SKM-1 treated with dmso at 0.1 percent for 144 hours (cell line): ENCODE measurements around the gene SHB.

ENCODE experiments used
- DNase-seq: peaks from one replicate; lab custom pipeline; 2025; ENCODE audit not compliant: unreplicated experiment; lab: John Stamatoyannopoulos, UW

Gene SHB

DNA sequence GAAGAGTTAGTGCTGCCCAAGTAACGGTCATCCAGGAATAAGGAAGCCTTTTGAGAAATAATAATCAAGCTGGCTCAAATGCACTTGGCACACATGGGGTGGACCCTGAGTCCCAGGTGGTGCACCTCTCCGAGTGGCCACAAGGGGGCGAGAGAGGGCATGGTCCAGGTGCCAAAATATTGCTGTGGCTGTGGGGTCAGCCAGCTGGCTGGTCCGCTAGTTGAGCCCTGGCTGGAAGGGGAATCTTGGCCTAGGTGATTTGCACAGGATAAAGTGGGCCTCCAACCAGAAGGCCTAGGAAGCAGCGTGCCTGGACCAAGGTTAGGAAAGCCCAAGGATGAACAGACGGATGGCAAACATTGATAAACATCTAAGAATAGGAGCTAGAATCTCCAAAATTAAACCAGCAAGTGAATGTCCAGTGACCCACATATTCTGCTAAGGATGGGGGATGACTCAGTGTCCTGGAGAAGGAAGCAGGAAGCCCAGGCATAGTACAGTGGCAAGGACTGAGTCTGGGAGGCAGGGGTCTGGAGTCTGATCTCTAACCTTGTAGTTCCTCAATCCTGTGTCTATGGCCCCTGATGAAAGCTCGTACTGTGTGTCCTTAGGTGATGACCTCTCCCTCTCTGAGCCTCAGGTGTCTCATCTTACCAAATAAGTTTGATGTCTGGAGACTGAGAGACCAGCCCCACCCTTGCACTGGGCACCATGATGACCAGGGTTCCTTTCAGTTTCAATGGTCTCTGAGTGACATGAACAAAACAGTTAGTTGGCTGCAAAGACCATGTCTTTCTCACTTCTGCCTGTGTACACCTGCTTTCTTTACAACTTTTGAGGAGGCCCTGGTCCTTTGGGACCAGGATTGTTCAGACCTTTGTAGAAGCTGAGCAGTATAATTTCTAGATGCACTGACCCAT is 19.2 kb upstream of the SHB start:
- no peak for DNase-seq

DNA sequence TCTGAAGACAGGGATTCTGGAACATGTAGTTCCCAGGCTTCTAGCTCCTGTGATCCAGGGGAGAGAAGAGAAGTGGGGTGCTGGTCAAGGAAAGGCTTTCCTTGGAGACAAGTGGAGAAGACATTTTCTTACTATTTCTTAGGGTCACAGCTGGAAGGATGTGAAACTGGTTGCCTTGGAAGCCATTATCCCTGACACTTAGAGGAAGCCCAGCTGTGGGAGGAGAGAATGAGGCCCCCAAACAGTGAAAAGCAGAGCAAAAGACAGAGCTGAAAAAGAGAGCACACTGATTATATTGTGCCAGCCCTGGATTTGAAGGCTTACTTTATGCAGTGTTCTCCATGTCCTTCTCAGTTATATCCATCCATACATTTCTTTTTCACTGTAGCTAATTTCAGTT is 17.5 kb upstream of the SHB start:
- no peak for DNase-seq

DNA sequence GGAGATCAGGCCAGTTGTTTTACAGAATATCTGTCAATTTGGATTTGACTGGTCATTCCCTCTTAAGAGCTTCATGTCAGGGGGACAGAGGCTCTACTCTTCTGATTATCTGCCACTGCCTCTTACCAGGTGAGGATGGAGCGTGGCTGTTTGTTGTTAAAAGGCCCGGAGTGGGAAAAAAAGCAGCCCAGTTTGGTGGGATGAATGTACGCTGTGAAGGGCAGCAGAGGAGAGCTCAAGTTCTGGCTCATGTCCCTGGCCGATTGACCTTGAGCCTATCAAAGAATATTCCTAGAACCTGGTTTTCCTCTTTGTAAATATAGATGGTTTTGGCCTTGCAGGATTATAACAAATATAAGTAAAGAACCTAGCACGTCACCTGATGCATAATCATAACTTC is 16.3 kb upstream of the SHB start:
- no peak for DNase-seq

DNA sequence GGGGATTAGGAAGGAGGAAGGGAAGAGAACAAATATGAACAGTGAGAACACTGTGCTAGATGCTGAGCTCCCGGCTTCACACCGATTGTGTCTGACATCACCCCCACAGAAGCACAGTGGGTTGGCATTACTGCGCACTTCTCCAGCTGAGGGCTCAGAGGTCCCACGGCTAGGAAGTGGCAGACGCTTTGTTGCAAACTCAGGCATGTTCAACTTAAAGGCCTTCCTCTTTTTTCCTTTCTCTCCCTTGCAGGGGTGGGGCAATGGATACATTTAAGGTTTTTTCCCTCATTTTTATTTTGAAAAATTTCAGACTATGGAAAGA is 15.5 kb upstream of the SHB start:
- DNase-seq, result peak; percentile 73

DNA sequence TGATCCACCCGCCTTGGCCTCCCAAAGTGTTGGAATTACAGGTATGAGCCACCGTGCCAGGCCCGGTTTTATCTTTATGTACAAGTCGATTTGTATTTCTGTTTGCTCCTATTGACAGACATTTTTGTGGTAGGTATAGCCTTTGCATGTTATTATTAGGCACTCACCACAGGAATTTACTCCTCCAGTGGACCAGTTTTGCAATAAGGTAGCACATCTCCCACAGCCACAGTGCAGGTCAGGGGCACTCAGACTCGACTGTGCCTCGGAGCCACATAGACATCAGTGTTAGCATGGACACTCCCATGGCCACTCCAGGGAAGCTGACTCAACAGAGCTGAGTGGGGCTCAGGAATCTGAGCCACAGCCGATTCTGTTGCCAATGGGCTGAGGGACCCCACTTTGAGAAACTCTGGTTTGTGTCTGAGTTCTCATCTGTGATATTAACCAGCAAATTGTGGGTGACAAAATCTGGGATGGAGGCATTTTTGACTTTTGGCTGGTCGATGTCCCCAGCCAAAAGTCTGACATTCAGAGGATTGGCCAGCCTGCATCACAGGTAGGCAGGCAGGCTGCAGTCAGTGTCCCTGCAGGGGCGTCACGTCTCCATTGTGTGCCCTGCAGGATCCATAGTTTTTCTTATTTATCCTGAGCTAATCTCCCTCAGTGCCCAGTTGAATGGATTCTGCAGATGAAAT is 15.0 kb upstream of the SHB start:
- no peak for DNase-seq

DNA sequence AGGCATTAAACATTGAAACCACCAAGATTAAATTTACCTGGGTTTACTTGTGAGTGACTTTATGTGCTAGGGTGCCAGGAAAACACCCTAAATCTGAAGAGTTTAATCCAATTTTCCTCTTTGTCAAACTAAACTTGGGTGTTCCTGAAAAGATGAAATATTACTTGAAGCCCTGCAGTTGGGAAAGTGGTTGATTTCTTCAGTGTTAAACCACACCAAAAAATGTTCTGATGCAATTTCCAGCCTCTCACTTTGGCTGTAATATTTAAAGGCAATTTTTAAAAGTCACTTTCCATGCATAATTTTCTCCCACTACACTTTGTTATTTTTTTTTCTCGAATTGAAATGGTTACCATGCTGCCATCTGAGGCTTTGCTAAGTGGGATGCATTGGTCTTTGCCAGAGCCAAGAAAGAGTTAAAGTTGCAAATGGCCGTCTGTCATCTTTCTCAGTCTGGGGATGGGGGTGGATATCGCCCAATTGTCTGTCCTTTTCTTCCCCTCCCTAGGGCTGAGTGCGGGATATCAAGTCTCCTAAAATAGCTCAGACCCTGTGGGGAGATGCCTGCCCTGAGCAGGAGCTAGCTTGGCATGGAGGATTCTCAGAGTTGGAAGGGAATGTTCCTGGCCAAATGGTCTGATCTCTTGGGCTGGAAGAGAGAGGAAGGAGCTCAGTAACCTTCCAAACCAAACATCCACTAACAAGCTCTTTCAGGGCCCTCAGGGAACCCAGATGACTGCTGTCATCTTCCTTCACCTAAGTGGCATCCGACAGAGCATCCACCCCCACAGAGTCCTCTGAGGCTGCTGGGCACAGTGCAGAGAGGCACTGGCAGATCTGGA is 13.6 kb upstream of the SHB start:
- DNase-seq, result peak; percentile 45

DNA sequence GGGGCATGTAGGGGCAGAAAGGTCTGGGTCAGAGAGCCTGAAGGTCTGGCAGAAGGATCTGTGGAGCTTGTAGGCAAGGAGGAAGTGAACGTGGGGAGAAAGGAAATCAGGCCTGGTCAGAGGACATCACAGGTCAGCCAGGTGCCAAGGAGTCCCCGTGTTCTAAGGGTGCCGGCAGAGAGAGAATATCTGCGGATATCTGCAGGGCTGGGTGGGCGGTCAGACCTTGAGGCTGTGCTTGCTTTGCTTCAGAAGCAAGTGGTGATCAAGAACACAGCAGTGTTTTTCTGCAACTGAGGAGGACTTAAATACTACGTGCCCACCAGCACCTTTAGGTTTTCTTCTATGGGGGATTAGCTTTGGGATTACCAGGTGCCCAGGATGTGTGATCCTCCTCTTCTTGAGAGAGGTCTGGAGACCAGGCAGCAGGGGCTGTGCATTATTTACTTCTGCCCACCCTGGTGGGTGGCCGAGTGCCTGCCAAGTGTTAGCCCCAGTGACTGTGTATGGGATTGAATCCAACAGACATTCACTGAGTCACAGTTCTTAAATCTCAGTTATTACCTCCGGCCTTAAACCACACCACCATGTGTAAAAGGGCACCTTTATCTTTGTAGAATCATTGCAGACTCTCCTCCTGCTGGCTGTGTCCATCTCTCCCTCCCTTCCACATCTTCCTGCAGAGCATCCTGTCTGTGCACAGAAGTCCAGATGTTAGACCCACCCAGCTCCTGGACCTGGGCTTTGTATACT is 12.5 kb upstream of the SHB start:
- DNase-seq, result no peak

DNA sequence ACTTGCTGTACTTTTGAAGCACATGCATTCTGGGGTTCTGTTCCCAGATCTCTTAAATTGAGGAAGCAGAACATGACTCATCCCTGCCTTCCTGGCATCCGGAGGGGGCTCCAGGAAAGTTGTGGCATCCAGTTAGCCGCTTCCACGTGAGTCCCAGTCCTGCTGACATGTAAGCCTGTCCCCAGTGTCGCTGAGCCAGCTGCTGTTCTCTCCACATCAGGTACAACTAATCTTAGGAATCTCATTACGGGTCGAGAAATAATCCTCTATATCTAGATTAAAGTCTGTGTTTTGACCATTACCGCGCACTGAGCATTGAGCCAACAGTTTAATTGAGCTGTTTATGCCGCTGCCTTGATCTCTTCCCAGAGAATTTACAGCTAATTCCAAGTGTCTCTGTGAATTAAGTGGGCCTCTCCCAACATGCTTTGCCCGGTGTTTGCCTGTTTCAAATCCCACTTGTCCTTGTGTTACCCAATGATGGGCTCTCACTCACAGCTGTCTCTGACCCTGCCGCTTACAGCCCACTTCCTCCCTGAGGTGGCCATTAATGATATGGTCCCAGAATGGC is 10.5 kb upstream of the SHB start:
- no peak for DNase-seq

DNA sequence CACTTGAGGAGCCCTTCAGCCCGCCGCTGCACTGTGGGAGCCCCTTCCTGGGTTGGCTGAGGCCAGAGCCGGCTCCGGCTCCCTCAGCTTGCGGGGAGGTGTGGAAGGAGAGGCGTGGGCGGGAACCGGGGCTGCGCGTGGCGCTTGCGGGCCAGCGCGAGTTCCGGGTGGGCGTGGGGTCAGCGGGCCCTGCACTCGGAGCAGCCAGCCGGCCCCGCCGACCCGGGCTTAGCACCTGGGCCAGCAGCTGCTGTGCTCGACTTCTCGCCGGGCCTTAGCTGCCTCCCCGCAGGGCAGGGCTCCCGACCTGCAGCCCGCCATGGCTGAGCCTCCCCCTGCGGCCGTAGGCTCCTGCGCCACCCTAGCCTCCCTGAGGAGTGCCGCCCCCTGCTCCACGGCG is 6.2 kb upstream of the SHB start:
- DNase-seq, result no peak

DNA sequence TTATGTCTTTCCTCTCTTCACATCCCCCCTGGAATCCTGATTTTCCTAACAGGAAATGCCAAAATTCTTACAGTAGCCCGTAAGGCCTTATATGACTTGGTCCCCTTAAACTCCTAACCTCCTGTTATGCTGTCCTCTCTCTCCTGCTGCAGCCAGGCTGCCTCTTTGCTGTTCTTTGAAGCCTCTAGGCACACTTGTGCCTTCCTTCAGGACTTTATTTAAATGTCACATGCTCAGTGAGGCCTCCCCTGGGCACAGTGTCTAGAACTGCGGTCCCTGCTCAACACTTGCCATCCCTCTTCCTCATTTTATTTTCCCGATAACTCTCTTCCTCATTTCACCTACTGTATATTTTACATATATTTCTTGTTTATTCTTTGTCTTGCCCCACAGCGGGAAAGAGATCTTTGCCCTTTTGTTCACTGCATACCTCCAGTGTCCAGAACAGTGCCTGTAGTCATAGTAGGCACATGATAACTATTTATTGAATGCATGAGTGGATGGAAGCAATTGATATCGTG is 5.5 kb upstream of the SHB start:
- DNase-seq, result peak; percentile 62

DNA sequence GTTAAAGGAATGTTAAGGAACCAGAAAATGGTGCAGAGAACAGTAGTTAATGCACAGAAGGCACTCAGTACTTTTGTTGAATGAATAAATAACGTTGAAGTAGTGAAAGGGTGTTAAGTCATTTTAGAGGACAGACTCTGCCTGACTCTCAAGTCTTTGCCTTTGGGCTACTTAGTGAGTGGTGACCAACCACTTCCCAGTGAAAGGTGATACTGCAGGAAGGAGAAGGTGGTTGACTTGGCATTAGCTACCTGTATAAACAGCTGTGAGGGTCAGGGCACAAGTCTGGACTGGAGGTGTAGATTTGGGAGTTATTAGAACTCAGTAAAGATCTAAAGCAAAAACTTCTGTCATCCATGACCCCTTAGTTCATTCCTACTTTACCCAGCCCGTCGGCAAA is 4.9 kb upstream of the SHB start:
- no peak for DNase-seq

DNA sequence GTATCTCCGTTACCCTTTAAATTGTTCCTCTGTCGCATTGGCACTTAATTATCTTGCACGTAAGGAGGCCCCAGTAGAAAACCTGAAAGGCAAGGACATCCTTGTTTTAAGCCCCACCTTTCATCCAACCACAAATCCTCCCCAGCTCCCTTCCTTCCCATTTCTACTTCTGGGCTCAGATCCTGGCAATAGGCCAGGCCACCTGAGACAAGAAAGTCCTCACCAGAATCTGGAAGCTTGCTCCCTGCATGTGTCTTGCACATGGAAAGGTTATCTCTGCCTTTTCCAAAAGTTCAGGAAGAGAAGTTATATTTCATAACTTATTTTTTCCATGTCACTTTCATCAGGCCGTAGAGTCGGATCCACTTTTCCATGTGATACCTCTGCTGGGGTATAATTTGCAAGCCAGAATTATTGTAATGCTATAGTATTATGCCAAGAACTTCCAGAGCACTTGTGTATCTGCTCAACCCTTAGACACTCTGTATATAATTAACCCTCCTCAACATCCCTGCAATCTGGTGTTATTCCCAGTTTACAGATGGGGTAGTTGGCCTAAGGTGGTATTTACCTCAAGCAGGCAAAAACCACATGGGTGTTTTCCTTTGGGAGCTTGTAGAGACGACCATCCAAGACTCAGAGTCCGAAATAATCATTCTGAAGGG is 2.6 kb upstream of the SHB start:
- DNase-seq, result no peak

DNA sequence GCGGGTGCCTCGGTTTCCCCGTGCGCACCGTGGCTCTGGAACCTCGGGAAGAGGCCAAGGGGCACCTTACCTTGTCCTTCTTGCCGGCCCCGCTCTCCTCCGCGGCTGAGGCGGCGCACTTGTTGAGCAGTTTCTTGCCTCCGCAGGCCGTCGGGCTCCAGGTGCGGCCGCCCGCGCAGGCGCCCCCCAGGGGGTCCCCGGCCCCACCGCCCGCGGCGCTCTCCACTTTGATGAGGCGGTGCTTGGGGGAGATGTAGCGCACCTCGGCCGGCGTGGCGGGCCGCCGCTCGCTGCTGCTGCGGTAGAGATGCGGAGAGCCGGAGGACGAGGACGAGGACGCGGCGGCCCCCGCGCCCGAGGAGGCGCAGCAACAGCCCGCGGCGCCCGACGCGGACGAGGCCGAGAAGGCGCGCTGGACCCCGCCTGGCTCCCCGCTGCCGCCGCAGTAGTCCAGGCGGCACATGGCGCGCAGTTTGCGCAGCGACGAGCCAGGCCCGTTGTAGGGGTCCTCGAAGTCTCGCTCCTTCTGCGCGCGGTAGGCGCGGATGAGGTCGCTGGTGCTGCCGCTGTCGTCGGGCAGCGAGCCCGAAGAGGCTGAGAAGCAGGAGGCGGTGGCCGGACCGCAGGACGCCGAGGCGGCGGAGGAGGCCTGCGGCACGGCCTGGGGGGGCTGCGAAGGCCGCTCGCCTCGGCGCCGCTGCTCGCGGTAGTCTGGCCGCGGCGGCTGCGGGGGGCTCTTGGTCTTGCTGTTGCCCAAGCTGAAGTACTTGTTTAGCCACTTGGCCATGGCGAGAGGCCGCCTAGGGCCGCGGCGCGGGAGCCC is 957 bp downstream of the SHB start:
- DNase-seq, result no peak

DNA sequence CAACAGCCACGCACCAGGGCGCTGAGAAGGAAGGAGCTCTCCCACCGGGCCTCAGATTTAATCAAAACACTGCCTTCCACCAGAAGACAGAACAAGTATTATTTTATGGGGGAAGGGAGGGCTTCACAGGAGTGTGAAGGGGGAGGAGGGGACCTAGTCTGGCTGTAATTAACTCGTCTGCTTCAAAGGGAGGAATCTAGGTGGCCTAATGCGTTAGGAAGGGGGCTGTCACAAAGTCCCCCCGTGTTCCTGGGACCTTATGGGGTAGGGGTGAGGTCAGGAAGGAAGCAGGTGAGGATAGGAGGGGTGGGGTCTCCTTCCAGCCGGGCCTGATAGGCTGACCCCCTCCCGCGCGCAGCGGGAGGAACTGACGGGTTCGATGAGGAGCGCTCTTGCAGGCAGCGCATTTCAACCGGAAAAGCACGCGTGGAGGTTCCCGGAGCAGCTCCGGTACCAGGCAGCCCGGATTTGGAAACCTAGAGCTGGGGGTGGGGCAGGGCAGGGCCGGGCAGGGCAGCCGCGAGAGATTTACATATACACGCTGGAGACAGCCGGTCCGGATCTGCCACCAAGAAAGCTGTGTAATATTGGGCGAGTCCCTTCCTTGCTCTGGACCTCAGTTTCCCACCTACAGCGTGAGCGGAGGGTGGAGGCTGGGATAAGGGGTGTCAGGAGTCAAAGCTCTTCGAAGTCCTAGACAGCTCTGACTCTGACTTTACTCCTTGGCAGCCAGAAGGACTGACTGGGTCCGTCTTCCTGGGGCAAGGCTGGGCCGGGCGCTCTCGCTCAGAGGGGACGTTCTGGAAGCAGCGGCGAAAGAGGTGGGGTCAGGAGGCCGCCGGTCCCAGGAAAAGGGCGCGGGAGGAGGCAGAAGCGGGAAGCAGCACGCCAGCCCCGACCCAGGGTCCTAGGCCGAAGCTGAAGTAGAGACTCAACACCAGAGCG is 1.8 kb downstream of the SHB start:
- no peak for DNase-seq

DNA sequence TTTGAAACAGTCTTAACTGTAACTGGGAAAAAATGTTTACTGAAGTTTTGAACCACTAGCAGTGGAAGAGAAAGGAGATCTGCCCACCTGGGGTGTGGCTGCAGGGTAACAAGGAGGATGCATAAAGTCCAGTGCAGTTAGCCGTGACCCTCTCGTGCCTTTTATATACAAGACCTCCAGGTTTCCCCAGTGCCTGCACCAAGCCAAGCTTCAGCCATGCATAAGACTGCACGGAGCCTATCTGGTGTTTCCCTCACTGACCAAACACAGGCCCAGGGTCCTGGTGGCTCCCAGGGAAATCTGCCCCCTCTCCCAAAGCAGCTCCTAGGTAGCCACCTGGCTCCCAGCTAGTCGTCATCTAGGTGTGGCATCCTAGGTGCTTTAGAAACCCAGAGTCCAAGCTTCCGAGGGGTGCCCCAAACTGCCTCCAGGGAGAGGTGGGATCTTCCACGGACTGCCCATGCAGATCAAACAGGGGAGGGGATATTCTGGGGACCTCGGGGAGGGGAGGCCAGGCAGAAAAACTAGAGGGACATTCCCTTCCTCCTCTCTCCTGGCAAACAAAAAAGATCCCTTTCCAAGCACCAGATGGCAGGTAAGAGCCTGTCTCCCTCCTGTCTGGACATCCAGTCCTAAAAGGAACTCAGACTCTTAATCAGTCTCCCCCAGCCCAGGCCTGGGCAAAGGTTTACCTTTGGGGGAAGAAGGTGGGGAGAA is 2.7 kb downstream of the SHB start:
- DNase-seq, result no peak

DNA sequence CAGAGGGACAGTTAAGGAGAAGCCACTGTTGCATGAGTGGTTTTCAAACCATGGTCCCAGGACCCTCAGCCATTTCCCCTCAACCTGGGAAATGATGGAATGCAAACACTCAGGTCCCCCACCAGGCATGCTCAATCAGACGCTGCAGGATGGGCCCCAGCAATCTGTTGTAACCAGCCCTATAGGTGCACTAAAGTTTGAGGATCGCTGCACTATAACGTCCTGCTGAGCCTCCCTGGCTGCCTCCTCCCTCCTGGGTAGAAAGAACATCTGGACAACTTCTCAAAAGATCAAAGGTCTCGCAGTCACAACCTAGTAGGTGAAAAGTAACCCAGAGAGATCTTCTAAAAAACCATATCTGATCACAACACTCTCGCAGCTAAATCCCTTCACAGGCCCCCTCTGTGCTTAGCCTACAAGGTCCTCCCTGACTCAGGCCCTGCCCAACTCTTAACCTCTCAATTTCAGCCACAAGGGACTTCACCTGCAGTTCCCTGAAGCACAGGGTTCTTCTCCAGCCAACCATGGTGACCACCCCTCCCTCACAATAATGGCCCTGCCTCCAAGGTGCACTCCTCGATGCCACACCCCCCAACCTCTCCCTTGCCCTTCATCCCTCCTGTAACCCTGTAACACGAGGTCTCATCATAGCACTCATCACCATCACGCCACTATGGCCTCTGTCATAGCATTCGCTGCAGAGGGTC is 3.5 kb downstream of the SHB start:
- no peak for DNase-seq
